PFSK-1 (cell line): ENCODE measurements around the gene GNPTG.

Experiments
- POLR2AphosphoS5 ChIP-seq: IDR thresholded peaks from 2 replicates; pipeline ENCODE4 v1.6.1; 2012; ENCODE audit warnings: low read depth, mild to moderate bottlenecking, control low read depth, low read length, moderate library complexity
- REST ChIP-seq, 2 experiments: IDR thresholded peaks; 2 replicates each; pipeline versions ENCODE4 v1.6.1 to v1.8.0; 2011 to 2012; ENCODE audit warnings: low read depth in 2 of 2, low read length in 2 of 2, control low read depth in 1 of 2, inconsistent platforms in 1 of 2, mild to moderate bottlenecking in 1 of 2, moderate library complexity in 1 of 2; ENCODE audit not compliant: insufficient read depth in 1 of 2
- SIN3A ChIP-seq: IDR thresholded peaks from 2 replicates; pipeline ENCODE4 v1.6.1; 2012; ENCODE audit warnings: mild to moderate bottlenecking, low read length, moderate library complexity, borderline replicate concordance; ENCODE audit not compliant: insufficient read depth

DNA sequence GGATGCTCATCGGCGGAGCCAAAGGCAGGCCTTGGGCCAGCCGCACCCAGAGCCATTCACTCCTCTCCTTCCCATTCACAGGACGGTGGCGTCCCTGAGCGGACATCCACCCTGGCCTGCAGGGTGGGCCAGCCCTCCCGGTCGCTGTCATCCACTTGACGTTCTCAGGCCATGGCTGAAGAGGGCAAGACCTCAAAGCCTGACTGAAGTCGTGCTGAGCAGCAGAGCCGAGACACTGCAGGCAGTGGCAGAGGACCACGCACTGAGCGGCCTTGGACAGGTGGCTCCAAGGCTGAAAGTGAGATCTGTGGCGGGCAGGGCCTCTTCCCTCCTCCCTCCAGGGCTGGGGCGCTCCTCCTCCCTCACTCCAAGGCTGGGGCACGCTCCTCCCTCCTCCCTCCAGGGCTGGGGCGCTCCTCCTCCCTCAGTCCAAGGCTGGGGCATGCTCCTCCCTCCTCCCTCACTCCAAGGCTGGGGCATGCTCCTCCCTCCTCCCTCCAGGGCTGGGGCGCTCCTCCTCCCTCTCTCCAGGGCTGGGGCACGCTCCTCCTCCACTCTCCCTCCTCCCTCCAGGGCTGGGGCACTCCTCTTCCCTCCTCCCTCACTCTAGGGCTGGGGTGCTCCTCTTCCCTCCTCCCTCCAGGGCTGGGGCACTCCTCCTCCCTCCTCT is 24.1 kb downstream of the GNPTG start:
- TF ChIP-seq REST (IDR thresholded peaks at IDR 0.05; ENCODE audit: insufficient read depth in 1 of 2, low read depth in 2 of 2, low read length in 2 of 2) (no peak), SIN3A (no peak), POLR2AphosphoS5 (no peak)
